ENCODE results near the gene MRGPRF. TPM values are rescaled to one million over a fixed set of nuclear protein-coding genes. Genes with fewer than 3 reads are reported as not detected.

MRGPRF gene, protein sequence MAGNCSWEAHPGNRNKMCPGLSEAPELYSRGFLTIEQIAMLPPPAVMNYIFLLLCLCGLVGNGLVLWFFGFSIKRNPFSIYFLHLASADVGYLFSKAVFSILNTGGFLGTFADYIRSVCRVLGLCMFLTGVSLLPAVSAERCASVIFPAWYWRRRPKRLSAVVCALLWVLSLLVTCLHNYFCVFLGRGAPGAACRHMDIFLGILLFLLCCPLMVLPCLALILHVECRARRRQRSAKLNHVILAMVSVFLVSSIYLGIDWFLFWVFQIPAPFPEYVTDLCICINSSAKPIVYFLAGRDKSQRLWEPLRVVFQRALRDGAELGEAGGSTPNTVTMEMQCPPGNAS
- total RNA-seq = 77.2 and 111 TPM in 2 replicates

DNA sequence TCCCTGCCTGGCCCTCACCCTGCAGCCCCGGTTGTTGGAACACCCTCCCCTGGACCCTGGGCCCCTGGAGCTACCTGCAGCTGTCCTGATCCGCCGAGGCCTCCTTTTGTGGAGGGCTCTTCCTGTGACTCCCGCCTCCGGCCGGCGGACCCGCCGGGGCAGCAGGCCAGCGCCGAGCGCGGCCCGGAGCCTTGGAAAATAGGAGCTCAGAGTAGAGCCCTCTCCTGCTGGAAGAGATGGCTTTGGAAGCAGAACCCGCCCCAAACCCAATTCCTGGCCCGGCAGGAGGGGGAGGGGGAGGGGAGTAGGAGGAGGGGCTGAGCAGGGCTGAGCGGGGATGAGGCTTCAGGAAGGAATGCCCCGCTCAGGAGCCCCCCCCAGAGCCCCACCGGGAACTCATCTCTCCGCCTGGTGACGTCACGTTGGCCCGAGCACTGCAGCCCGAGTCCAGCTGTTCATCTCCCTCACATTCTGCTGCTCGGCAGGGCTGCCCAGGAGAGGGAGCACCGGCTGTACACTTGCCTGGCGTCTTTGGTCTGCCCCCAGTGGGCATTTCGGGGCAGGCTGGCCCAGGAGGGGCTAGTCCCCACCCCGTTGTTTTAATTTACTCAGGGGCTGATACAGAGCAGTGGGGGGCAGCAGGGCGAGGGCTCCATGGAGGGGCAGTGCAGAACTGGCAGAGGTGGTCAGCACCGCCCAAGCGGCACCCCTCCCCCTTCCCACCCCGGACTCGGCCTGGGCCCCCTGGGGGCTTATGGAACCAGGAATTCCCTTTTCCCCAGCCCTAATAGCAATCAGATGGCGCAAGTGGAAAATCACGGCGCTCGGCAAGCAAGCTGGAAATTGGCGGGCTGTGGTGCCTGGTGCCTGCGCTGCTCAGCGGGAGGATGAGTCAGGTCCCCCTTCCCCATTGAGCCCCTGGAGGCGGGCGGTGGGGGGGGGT is at the start of gene MRGPRF:
Gene MRGPRF, minus strand, starts transcription at position 238 of the 943 bp plus-strand sequence. CDS start 3,345 bp downstream, outside the sequence.

DNA sequence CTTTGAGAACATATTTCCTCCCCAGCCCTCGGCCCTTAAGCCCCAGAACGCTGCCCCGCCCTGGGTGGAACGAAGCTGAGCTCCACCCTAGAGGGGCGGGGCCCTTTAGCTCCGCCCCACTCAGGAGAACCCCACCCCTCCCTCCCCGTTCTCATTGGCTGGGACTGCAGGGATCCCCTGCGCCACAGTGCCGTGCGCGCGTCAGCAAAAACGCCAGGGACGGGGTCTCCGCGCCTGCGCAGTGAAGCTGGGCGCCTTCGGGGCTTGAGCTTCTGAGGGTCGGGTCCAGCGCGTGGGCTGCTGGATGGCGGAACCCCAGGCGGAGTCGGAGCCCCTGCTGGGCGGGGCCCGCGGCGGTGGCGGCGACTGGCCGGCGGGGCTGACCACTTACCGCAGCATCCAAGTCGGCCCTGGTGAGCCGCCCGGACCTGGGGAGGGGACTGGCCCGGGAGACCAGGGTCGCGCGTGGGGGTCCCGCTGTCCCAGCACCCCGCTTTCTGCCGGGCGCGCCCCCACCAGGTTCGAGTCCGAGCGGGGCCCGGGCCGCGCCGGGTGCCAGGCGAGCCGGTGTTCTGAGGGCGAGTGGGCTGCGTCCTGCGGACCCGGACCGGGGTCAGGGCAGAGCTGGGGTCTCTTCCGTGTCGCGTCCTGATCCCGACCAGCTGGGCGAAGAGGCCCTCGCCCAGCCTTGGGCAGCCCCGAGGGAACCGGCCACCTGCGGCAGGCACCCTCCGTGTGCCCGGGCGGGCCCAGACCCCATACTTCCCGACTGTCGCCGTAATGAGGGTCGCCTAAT is 35.8 kb upstream of the MRGPRF start, which contains the start of gene TPCN2:
Gene TPCN2, plus strand, starts transcription at position 239 of the 796 bp plus-strand sequence. Its CDS starts 66 bp downstream, at position 305.

DNA sequence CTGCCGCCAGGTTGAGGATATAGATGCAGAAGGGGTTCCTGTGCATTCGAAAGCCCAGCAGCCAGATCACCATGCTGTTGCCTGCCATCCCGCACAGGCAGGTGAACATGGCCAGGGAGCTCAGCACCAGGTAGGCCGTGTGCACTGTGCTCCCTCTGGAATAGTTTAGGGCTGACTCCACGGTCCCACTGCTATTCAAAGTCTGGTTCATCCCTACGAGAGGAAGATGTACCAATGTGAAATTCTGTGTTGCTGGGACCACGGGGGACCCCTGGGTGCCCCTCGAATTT is 32.3 kb downstream of the MRGPRF start, which contains the start of gene MRGPRD:
Gene MRGPRD, minus strand, starts transcription at position 211 of the 290 bp plus-strand sequence. Its CDS starts 0 bp downstream, at position 211.

Other genes with a start within 250 kb of the MRGPRF start
- gene CPT1A, start 171.3 kb downstream of the MRGPRF start, total RNA-seq = 50.9 and 53.9 TPM in 2 replicates
- 32.6 and 79.6 TPM in 2 replicates for gene MRPL21, start 109.4 kb downstream of the MRGPRF start, total RNA-seq
- gene IGHMBP2, start 109.4 kb downstream of the MRGPRF start, total RNA-seq = 11.6 and 12.4 TPM in 2 replicates
- not detected in 2 replicates for gene MRGPRD, start 32.3 kb downstream of the MRGPRF start, total RNA-seq
- gene TPCN2, start 35.7 kb upstream of the MRGPRF start, total RNA-seq = 19.1 and 23.0 TPM in 2 replicates
- under 0.01 and 1.7 TPM in 2 replicates for gene SMIM38, start 142.7 kb upstream of the MRGPRF start, total RNA-seq